ENCODE results near the gene IL22RA1. TPM values are rescaled to one million over a fixed set of nuclear protein-coding genes. Genes with fewer than 3 reads are reported as not detected.

The IL22RA1 gene
- total RNA-seq (2022; extraction: Qiagen RNA extraction), result 7.1 to 9.7 TPM (median 8.3 TPM) in 5 replicates

GRCh38 chr1:24142546-24143534, at the start of gene IL22RA1:
TSS of gene IL22RA1 (minus strand) at chr1:24143140. CDS start at chr1:24143082, 58 bp downstream.

GRCh38 chr1:24186993-24187790, 44.3 kb upstream of the IL22RA1 start, which contains the start of gene IFNLR1:
TSS of gene IFNLR1 (minus strand) at chr1:24187289. CDS start at chr1:24187248, 41 bp downstream.

GRCh38 chr1:24111996-24112779, 30.8 kb downstream of the IL22RA1 start, which contains the start of gene MYOM3:
TSS of gene MYOM3 (minus strand) at chr1:24112135. CDS start at chr1:24108636, 3,499 bp downstream.

Other genes starting within 250 kb of the IL22RA1 start
- gene CNR2, start 229.8 kb downstream of the IL22RA1 start, total RNA-seq (2022; extraction: Qiagen RNA extraction), result 0.01 TPM in 1 of 5 replicates, not detected in the others
- 29.0 to 39.1 TPM (median 33.8 TPM) in 5 replicates for gene PNRC2, start 183.3 kb downstream of the IL22RA1 start, total RNA-seq (2022; extraction: Qiagen RNA extraction)
- gene SRSF10, start 162.8 kb downstream of the IL22RA1 start, total RNA-seq (2022; extraction: Qiagen RNA extraction), result 89.6 to 99.1 TPM (median 94.2 TPM) in 5 replicates
- gene MYOM3, start 31.0 kb downstream of the IL22RA1 start, total RNA-seq (2022; extraction: Qiagen RNA extraction), result 6.2 to 7.2 TPM (median 7.0 TPM) in 5 replicates
- 0.79 to 1.1 TPM (median 0.91 TPM) in 5 replicates for gene IFNLR1, start 44.1 kb upstream of the IL22RA1 start, total RNA-seq (2022; extraction: Qiagen RNA extraction)
- 0.76 to 0.86 TPM (median 0.79 TPM) in 5 replicates for gene GRHL3, start 176.2 kb upstream of the IL22RA1 start, total RNA-seq (2022; extraction: Qiagen RNA extraction)

All from A549 treated with AZD2906 at 1 μM for 4 hours (cell line).